Measurements from ENCODE around the gene NUDC.

The NUDC gene

GRCh38 chr1:26994787-26995517 lies 73.4 kb downstream of the NUDC start:
- peaks cover 22% of the 10 kb centered on the region for H3K27me3 ChIP-seq (ENCODE audit: control insufficient read depth, insufficient read depth, low read length)
- H3K36me3 ChIP-seq (ENCODE audit: control insufficient read depth, low read depth, low read length), result peaks cover 8% of the 10 kb centered on the region

DNA sequence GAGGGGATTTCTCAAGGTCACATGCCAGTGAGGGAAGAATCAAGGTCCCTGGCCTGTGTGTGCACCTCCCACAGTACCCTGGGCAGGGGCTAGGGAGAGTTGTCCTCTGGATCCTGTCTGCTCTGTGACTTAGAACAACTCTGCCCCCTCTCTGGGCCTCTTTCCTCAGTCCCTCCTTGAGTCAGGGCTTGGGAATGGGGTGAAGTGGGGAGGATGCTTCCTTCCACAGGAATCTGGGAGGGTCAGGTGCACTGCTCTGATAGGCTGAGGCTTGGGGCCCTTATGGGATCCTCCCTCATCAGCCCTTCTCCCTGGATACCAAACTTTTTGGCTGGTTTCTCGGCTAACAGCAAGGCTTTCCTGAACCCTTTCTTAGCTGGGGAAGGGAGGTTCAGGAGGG lies 74.5 kb downstream of the NUDC start:
- Histone ChIP-seq H3K36me3 (ENCODE audit: control insufficient read depth, low read depth, low read length) (peaks cover 15% of the 10 kb centered on the region), H3K27me3 (ENCODE audit: control insufficient read depth, insufficient read depth, low read length) (peaks cover 22% of the 10 kb centered on the region), H3K9me3 (ENCODE audit: control insufficient read depth, low read depth, low read length) (no peaks in the 10 kb centered on the region), H3K9ac (ENCODE audit: low read length) (no peak overlapping the region), H3K4me3 (ENCODE audit: low read length) (peak overlapping the region; percentile 88), H3K4me1 (ENCODE audit: control insufficient read depth, low read depth, low read length) (peaks cover 50% of the 10 kb centered on the region), H3K27ac (ENCODE audit: low read length) (no peak overlapping the region)

More at GRCh38 chr1:26994787-26995517, 73.4 kb downstream of the NUDC start:
- Histone ChIP-seq H3K4me1 (ENCODE audit: control insufficient read depth, low read depth, low read length) (peaks cover 40% of the 10 kb centered on the region), H3K9ac (ENCODE audit: low read length) (peak overlapping the region; percentile 71), H3K27ac (ENCODE audit: low read length) (no peak overlapping the region), H3K4me3 (ENCODE audit: low read length) (peak overlapping the region; percentile 88), H3K9me3 (ENCODE audit: control insufficient read depth, low read depth, low read length) (no peaks in the 10 kb centered on the region)
